ENCODE data around the gene HDDC3.
"Not testable (repeated sequence)": the region's sequence is repeated elsewhere in the genome, so short reads cannot be mapped to it uniquely, and the experiment has no call there.

HDDC3 gene

DNA sequence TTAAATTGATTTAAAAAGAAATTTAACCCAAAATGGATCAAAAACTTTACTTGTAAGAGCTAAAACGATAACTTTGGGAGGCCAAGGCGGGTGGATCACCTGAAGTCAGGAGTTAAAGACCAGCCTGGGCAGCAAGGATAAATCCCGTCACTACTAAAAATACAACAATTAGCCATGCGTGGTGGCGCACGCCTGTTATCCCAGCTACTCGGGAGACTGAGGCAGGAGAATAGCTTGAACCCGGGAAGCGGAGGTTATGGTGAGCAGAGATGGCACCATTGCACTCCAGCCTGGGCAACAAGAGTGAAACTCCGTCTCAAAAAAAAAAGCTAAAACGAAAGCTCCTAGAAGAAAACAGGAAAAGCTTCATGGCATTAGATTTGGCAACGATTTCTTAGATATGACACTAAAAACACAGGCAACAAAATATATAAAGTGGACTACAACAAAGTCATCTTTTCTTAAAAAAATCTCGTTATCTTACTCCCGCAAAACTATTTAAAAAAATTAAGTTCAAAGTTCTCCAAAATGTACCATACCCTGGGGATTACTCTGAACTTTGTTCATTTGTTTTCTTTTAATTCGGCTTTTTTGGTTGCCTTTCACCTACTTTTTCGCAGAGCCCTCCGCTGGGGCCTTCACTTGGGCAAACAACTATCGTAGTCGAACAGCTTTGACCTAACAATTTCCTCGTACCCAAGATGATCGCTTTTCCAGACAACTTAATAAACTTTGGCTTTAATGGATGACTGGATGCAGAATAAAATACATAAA, 2.9 kb downstream of the HDDC3 start:
- no peak for FAIRE-seq

GRCh38 chr15:90928106-90928505, 4.2 kb downstream of the HDDC3 start:
- FAIRE-seq, result not testable (repeated sequence)

GRCh38 chr15:90926766-90927165, 5.6 kb downstream of the HDDC3 start:
- FAIRE-seq, result not testable (repeated sequence)

GRCh38 chr15:90924375-90924774, 8.0 kb downstream of the HDDC3 start:
- no peak for FAIRE-seq

DNA sequence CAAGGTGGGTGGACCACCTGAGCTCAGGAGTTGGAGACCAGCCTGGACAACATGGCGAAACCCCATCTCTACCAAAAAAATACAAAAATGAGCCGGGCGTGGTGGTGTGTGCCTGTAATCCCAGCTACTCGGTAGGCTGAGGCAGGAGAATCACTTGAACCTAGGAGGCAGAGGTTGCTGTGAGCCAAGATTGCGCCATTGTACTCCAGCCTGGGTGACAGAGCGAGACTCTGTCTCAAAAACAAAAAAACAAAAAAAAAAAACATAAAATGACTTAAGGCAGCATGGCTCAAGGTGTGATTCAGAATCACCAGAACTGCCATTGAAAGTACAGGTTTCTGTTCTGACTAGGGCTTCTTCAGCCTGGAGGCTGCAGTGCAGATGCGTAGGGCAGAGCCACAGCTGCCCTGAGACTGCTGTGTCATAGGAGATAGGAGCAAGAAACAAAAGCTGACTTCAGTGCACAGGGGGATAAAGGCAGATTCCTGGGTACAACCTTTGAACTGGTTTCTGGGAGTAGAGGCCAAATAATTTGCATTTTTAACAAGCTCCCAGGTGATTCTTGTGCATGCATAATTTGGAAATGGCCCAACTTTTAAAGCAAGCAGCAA, 9.5 kb downstream of the HDDC3 start:
- FAIRE-seq, result not testable (repeated sequence)

DNA sequence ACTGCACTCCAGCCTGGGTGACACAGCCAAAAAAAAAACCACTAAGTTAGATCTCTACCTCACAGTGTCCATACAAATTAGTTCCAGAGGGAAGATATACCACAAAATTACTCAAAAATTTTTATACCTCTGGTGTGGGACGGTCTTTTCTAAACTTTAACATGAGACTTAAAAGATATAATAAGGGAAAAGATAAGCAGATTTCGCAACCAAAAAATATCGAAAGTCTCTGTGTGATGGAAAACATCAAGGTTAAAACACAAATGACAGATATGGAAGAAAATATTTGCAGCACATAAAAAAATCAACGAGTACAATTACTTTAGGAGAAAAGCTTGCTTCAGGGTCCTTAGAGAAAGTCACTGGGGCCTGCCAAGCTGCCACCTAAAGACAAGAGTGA, 10.5 kb downstream of the HDDC3 start:
- FAIRE-seq, result no peak

DNA sequence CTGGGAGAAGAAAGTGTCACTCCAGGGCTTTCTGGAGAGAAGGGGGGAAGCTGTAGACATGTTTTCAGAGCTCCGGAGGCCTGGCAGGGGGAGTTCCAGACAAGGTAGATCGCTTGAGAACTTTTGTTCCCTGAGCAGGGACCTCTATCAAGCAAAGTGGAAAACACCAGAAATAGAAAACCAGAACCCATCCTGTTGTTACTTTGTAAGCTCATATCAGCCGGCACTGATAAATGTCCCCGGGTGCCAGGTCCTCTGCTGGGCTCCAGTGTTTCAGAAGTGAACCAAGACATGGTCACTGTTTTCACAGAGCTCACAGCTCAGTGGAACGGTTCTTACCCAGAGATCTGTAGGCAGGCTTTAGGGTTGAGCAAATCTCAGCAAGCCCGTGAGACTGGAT, 13.5 kb downstream of the HDDC3 start:
- no peak for FAIRE-seq

GRCh38 chr15:90918034-90918788, 14.1 kb downstream of the HDDC3 start:
- no peak for FAIRE-seq

DNA sequence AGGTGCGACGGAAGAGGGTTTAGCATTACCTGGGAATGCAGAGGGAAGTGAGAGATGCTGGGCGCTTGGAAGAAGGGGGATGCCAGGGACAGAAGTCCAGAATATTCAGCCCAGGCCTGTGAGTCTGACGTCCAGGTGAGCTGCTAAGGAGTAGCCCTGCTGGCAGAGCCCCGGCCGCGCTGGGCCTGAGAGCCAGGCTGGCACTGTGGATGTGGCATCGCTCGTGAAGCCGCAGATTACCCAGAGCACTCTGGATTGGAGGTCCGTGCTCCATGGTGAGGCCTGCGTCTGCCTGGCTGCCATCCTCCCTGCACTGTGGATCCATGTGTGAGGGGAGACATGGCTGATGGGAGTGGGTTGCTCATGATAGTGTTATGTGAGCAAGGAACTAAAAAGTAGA, 14.8 kb downstream of the HDDC3 start:
- FAIRE-seq, result no peak

- no peak for FAIRE-seq
Measured at GRCh38 chr15:90916461-90916860, 15.9 kb downstream of the HDDC3 start.

GRCh38 chr15:90915808-90916440, 16.4 kb downstream of the HDDC3 start:
- no peak for FAIRE-seq

- no peak for FAIRE-seq
Measured at GRCh38 chr15:90915216-90915807, 17.0 kb downstream of the HDDC3 start.

GRCh38 chr15:90914305-90915080, 17.9 kb downstream of the HDDC3 start:
- FAIRE-seq, result no peak

DNA sequence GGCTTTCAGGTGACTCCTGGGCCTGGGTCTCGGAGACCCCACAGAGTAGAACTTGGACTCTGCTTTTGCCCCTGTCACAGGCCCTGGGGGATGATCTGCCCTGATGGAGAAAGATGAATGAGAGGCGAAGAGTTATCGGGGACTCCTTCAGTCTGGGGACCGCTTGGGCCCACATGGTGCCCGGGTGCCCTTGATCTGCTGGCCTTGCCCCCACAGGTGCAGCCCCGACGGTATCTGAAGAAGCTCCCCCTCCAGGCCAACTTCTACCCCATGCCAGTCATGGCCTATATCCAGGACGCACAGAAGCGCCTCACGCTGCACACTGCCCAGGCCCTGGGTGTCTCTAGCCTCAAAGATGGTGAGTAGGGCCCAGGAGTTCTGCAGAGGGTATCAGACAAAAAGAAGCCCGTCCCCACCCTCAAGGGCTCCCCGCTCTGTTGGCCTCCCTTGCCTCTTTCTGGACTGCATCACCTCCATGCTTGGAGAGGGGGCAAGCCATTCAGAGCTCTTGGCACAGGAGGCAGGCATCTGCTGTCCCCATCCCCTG, 18.9 kb downstream of the HDDC3 start:
- FAIRE-seq, result no peak

DNA sequence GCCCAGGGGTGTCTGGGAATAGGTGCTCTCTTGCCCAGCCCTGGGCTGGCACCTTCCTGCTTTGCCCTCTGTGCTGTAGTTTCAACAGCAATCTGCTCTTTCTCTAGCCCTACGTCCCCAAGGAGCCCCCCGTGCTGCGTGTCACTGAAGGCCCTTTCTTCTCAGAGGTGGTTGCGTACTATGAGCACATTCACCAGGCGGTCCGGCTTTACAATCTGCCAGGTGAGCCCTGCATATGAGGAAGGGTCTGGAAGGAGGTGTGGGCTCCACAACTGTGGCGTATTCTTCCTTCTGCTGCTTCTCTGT, 19.6 kb downstream of the HDDC3 start:
- no peak for FAIRE-seq

DNA sequence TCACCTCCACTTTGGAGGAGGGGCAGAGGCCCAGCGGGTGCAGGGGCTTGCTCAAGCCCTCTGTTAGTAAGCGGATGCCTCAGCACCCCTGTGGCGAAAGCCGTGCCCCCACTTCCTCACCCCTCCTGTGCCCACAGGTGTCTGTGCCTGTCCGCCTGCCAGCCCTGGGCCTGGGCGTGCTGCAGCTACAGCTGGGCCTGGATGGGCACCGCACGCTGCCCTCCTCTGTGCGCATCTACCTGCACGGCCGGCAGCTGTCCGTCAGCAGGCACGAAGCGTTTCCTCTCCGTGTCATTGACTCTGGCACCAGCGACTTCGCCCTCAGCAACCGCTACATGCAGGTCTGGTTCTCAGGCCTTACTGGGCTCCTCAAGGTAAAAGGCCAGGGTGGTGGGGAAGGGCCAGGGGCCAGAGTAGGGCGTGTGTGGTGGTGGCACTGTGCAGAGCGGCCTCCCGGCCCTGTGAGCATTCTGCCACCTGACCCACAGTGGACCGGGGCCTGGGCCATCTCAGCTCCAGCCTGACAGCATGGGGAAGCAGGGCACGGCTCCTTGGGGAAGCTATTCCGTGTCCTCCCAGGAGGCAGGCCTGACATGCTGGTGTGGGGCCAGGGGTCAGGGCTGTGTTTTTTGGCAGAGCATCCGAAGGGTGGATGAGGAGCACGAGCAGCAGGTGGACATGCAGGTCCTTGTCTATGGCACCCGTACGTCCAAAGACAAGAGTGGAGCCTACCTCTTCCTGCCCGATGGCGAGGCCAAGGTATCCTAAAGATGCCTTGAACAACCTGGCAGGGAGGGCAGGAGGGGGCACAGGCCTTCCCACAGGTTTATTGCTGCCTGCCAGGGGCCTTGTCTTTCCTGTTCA, 20.2 kb downstream of the HDDC3 start:
- FAIRE-seq, result no peak

DNA sequence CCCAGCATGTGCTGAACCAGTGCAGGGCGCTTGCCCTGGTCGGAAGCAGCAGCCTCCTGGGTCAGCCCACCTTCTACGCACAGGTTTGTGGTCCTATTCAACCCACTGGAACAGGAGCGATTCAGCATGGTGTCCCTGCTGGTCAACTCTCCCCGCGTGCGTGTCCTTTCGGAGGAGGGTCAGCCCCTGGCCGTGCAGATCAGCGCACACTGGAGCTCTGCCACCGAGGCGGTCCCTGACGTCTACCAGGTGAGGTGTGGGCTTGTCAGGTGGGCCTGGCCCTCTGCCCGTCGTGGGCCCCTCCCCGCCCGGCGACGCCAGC, 21.1 kb downstream of the HDDC3 start:
- no peak for FAIRE-seq

DNA sequence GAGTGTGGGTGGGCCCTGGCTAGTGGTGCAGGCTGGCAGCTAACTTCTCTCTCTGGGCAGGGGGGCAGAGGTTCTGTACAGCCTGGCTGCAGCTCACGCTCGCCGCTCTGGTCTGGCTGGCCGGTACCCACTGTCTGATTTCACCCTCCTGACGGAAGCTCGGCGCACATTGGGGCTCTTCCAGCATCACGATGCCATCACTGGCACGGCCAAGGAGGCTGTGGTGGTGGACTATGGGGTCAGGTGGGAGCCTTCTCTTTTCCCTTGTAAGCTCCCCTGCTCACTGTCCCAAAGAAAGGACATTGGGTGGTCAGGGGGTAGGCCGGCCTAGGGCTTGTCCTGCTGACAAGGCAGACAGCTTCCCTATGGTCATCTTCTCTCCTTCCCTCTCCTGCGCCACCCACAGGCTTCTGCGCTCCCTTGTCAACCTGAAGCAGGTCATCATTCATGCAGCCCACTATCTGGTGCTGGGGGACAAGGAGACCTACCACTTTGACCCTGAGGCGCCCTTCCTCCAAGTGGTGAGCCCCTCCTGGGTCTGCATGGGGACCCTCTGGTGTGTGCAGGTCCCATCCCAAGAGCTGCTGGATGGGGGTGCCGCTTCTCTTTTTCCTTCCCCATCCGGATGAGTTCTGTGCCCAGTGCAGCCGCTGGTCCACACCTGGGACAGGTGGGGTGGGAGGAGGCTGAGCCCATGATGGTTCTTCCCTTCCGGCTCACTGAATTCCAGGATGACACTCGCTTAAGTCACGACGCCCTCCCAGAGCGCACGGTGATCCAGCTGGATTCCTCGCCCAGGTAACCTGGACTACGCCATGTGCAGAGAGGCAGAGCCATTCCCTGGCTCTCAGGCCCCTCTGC, 21.7 kb downstream of the HDDC3 start:
- FAIRE-seq, result no peak

DNA sequence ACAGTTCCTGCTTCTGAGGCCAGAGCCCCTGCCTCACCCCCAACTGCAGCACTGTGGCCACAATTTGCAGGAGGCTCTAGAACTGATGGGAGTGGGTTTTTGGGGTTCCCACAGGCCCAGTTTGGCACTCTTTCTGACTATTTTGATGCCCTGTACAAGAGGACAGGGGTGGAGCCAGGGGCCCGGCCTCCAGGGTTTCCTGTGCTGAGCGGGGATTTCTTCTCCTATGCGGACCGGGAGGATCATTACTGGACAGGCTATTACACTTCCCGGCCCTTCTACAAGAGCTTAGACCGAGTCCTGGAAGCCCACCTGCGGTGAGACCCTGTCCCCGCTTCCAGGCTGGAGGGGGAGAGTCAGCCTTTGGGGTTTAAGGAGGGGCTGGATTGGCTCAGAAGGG, 22.4 kb downstream of the HDDC3 start:
- FAIRE-seq, result no peak

GRCh38 chr15:90909449-90909848, 22.9 kb downstream of the HDDC3 start:
- FAIRE-seq, result not testable (repeated sequence)
